ENCODE results near the gene ANKLE1.

Gene ANKLE1

DNA sequence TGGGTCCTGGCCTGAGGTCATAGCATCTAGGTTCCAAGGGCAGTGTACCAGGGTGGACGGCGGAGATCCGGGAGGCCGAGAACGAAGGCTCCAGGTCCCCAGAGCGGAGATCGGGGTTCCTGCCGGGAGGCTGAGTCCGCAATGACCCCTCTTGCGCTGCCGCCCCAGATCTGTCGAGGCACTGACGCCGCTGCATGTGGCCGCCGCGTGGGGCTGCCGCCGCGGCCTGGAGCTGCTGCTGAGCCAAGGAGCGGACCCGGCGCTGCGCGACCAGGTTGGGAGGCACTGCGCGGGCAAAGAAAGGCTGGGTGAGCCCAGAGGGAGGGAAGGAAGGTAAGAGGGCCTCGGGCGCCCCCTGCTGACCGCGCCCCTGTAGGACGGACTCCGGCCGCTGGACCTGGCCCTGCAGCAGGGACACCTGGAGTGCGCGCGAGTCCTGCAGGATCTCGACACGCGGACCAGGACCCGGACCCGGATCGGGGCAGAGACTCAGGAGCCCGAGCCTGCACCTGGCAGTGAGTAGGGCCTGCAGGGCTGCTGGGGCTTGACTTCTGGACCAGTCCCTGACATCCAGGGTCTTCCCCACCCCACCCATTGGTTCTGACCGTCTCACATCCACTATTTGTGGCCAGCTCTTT, 906 bp downstream of the ANKLE1 start (continued):
- TF ChIP-seq MZF1 (tag by site-specific recombination; IDR thresholded peaks at IDR 0.05; ENCODE audit: borderline replicate concordance) (no peak), BCL11B (tag by site-specific recombination; IDR thresholded peaks at IDR 0.05; ENCODE audit: low read depth) (no peak; the same call in 1 of the 2 replicates), ZNF324 (tag by site-specific recombination; IDR thresholded peaks at IDR 0.05) (0 out of 2 replicates have a peak, but pooled peaks have one; percentile 51), ZNF423 (tag by site-specific recombination; IDR thresholded peaks at IDR 0.05) (no peak), ZNF639 (tag by site-specific recombination; IDR thresholded peaks at IDR 0.05) (no peak), HOXD13 (CRISPR knock-in tag; IDR thresholded peaks at IDR 0.05; ENCODE audit: borderline replicate concordance) (no peak), SP3 (tag by site-specific recombination; IDR thresholded peaks at IDR 0.05) (no peak), ZNF16 (tag by site-specific recombination; IDR thresholded peaks at IDR 0.05; ENCODE audit: low read depth) (no peak), ZNF596 (tag by site-specific recombination; IDR thresholded peaks at IDR 0.05) (no peak), FEZF1 (tag by site-specific recombination; IDR thresholded peaks at IDR 0.05) (no peak), ZNF624 (tag by site-specific recombination; IDR thresholded peaks at IDR 0.05) (no peak), ZNF645 (tag by site-specific recombination; IDR thresholded peaks at IDR 0.05) (no peak), ZNF777 (tag by site-specific recombination; IDR thresholded peaks at IDR 0.05; ENCODE audit: borderline replicate concordance) (no peak), GLIS2 (tag by site-specific recombination; IDR thresholded peaks at IDR 0.05) (no peak), ZNF433 (tag by site-specific recombination; IDR thresholded peaks at IDR 0.05; ENCODE audit: low read depth) (no peak), SCRT1 (tag by site-specific recombination; IDR thresholded peaks at IDR 0.05; ENCODE audit: borderline replicate concordance) (no peak), ZNF654 (tag by site-specific recombination; IDR thresholded peaks at IDR 0.05; ENCODE audit: low read depth) (peak; percentile 83), GFI1B (tag by site-specific recombination; IDR thresholded peaks at IDR 0.05) (no peak), AEBP2 (tag by site-specific recombination; IDR thresholded peaks at IDR 0.05; ENCODE audit: borderline replicate concordance) (no peak), HOXA7 (CRISPR knock-in tag; IDR thresholded peaks at IDR 0.05; ENCODE audit: borderline replicate concordance) (no peak), OVOL3 (tag by site-specific recombination; IDR thresholded peaks at IDR 0.05) (no peak), MYNN (tag by site-specific recombination; IDR thresholded peaks at IDR 0.05; ENCODE audit: borderline replicate concordance) (no peak), ZSCAN5A (tag by site-specific recombination; IDR thresholded peaks at IDR 0.05) (no peak), ZNF416 (tag by site-specific recombination; IDR thresholded peaks at IDR 0.05) (no peak), ZNF529 (tag by site-specific recombination; IDR thresholded peaks at IDR 0.05; ENCODE audit: insufficient replicate concordance) (no peak), ZNF112 (tag by site-specific recombination; IDR thresholded peaks at IDR 0.05) (no peak), ZNF585B (tag by site-specific recombination; IDR thresholded peaks at IDR 0.05) (no peak), ZNF514 (tag by site-specific recombination; IDR thresholded peaks at IDR 0.05) (no peak)
- TF ChIP-seq, protein P1, sequence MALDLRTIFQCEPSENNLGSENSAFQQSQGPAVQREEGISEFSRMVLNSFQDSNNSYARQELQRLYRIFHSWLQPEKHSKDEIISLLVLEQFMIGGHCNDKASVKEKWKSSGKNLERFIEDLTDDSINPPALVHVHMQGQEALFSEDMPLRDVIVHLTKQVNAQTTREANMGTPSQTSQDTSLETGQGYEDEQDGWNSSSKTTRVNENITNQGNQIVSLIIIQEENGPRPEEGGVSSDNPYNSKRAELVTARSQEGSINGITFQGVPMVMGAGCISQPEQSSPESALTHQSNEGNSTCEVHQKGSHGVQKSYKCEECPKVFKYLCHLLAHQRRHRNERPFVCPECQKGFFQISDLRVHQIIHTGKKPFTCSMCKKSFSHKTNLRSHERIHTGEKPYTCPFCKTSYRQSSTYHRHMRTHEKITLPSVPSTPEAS (tag by site-specific recombination; IDR thresholded peaks at IDR 0.05), result no peak
- TF ChIP-seq, protein P2, sequence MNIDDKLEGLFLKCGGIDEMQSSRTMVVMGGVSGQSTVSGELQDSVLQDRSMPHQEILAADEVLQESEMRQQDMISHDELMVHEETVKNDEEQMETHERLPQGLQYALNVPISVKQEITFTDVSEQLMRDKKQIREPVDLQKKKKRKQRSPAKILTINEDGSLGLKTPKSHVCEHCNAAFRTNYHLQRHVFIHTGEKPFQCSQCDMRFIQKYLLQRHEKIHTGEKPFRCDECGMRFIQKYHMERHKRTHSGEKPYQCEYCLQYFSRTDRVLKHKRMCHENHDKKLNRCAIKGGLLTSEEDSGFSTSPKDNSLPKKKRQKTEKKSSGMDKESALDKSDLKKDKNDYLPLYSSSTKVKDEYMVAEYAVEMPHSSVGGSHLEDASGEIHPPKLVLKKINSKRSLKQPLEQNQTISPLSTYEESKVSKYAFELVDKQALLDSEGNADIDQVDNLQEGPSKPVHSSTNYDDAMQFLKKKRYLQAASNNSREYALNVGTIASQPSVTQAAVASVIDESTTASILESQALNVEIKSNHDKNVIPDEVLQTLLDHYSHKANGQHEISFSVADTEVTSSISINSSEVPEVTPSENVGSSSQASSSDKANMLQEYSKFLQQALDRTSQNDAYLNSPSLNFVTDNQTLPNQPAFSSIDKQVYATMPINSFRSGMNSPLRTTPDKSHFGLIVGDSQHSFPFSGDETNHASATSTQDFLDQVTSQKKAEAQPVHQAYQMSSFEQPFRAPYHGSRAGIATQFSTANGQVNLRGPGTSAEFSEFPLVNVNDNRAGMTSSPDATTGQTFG (tag by site-specific recombination; IDR thresholded peaks at IDR 0.05; ENCODE audit: borderline replicate concordance), result no peak
- TF ChIP-seq, protein P3, sequence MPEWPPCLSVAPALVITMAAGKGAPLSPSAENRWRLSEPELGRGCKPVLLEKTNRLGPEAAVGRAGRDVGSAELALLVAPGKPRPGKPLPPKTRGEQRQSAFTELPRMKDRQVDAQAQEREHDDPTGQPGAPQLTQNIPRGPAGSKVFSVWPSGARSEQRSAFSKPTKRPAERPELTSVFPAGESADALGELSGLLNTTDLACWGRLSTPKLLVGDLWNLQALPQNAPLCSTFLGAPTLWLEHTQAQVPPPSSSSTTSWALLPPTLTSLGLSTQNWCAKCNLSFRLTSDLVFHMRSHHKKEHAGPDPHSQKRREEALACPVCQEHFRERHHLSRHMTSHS (tag by site-specific recombination; IDR thresholded peaks at IDR 0.05), result no peak

Data from HEK293 (cell line).